NT2/D1 (cell line): ENCODE measurements around the gene WIZ.

Experiments used
- SUZ12 ChIP-seq: IDR thresholded peaks from 2 replicates; pipeline ENCODE4 v1.6.1; 2011; ENCODE audit not compliant: insufficient read length, insufficient read depth; ENCODE audit errors: extremely low read depth
- YY1 ChIP-seq: IDR thresholded peaks from 2 replicates; pipeline ENCODE4 v1.6.1; 2011; ENCODE audit not compliant: insufficient read length, insufficient read depth
- ZNF274 ChIP-seq: IDR thresholded peaks from 2 replicates; pipeline ENCODE4 v1.6.1; 2011; ENCODE audit warnings: mild to moderate bottlenecking, low read depth, low read length

- TF ChIP-seq YY1 (no peak), SUZ12 (no peak), ZNF274 (no peak)
These were observed 2.6 kb upstream of the WIZ start for GRCh38 chr19:15452111-15453047.
